GM21526 (cell line): ENCODE results near the gene WRAP73.

Experiments used
- ATAC-seq: cut with Tn5 transposase; IDR thresholded peaks from one replicate; pipeline ENCODE4 v1.9.1; 2021; ENCODE audit warnings: moderate library complexity; ENCODE audit not compliant: unreplicated experiment, low FRiP score

Gene WRAP73

GRCh38 chr1:3649342-3650247, at the start of gene WRAP73:
WRAP73 (minus strand) TSS chr1:3650103; CDS start chr1:3649999, 104 bp downstream.
- ATAC-seq, result peak; percentile 74

DNA sequence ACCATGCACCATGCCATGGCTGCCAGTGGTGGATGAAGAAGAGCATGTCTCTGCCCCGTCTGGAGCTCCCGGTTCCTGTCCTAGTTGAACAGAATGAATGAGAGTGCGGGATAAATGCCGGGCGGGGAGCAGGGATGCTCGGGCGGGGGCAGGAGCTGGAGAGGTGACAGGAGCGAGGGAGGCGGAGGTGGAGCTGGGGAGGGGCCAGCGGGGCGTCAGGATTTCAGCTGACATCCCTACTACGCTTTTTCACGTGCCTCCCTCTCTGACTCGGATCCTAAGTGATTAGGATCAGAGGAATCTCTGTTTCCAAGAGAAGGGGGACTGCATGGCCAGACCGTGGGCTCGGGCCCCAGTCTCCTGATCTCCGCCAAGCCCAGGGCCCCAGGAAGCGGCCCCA, 49.7 kb upstream of the WRAP73 start:
- ATAC-seq, result no peak

GRCh38 chr1:3698660-3699408, 48.9 kb upstream of the WRAP73 start:
- no peak for ATAC-seq

DNA sequence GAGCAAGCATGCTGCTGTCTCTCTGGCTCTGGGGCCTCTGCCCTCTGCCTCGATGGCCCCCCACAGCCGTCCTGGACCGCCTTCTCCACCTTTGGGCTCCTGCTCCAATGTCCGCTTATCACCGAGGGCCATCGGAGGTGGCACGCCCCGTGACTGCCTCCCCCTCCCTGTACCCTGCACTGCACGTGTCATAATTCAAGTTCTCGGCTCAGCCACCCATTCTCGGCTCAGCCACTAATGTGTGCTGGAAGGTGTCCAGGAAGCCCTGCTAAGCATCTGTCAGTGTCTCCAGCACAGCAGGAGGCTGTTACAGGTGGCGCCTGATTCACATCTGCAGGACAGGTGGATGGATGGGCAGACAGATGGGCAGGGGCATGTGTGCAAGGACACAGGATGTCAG, 47.9 kb upstream of the WRAP73 start:
- ATAC-seq, result no peak

GRCh38 chr1:3697104-3697503, 47.2 kb upstream of the WRAP73 start:
- ATAC-seq, result no peak

DNA sequence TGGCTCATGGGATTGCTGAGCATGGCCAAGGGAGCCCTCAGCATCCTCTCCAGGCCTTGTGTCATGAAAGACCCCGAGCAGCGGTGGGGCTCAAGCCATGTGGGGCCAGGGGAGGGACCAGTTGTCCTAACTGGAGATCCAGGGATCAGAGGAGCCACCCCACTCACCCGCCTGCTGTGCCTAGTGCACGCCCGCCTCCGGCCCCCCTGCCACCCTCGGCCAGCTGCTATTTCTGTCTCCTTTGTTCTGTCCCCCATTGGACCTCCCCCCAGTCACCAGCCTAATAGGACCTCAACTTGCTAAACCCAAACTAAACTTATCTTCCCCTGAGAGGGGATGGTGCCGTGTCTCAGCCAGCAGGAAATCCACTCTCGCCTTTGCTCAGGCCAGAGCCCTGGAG, 46.8 kb upstream of the WRAP73 start:
- no peak for ATAC-seq

DNA sequence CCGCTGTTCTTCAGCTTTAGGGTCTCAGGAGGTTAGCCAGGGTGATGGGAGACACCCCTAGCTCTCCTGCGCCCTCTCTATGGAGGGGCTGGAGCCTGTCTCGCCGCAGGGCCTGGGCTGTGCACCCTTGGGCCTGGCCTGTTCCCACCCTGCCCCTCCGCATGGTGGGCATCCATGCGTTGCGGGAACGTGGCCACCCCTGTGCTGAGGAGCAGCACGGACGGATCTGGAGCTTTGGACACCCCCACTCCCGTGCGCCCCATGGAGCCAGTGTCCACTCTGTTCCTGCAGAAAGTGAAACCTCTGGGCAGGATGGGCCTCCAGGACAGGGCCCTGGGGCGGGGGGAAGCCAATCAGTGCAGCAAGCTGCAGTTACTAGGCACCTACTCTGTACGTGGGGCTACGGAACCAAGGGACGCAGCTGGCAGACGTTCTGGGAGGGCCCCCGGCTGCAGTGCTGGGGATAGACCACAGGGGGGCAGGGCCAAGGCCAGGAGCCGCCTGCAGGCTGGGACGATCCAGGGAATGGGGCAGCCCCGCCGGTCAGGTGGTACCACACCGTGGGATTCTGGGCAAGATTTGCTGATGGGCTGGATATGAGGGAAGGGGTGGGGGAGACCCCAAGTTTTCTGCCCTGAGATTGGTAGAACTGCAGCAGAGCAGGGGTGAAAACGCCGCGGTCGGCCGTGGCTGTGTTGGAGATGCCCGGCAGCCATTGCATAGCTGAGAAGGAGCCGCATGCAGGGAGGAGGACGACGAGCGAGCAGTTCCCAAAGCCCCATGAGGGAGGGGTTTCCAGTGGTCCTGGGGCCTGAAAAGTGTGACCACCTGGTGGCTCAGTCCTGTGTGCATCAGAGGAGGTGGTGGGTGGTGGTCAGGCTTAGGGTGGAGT, 45.7 kb upstream of the WRAP73 start:
- no peak for ATAC-seq

DNA sequence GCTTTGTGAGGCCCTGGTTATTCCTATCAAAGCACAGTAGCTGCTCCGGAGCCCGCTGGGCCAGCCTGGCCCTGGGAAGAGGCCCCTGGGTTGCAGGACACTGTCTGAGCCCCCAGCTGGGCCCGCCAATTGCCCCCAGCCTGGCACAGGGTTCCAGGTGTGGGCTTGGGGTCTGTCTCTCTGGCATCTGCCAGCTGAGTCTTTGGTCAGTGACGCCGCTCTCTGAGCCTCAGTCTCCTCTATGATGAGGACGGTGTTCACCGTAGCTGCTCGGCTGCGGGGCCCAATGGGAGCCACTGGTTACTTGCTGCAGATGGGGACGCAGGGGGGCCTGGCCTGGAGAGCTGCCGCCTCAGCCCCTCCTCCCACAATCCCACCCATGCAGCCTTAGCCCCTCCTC, 43.4 kb upstream of the WRAP73 start:
- ATAC-seq, result no peak

DNA sequence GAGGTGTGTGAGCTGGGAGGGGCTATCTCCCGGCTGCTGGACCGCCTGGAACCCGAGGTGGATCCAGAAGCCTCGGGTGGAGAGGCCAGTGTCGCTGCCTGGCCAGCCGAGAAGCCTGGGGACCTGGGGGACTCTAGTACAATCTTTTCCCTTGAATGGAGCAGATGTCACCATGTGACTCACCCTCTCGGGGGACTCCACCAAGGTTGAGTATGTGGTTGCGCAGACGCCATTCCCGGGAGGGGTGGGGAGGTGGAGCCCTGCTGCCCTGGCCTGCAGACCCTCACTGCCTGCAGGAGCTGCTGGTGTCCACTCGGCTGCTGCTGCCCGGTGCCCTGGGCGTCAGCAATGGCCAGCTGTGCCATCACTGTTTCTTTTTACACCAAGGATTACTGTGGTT, 42.7 kb upstream of the WRAP73 start:
- ATAC-seq, result no peak

GRCh38 chr1:3691421-3692204, 41.7 kb upstream of the WRAP73 start:
- no peak for ATAC-seq

GRCh38 chr1:3690282-3691065, 40.6 kb upstream of the WRAP73 start:
- no peak for ATAC-seq

DNA sequence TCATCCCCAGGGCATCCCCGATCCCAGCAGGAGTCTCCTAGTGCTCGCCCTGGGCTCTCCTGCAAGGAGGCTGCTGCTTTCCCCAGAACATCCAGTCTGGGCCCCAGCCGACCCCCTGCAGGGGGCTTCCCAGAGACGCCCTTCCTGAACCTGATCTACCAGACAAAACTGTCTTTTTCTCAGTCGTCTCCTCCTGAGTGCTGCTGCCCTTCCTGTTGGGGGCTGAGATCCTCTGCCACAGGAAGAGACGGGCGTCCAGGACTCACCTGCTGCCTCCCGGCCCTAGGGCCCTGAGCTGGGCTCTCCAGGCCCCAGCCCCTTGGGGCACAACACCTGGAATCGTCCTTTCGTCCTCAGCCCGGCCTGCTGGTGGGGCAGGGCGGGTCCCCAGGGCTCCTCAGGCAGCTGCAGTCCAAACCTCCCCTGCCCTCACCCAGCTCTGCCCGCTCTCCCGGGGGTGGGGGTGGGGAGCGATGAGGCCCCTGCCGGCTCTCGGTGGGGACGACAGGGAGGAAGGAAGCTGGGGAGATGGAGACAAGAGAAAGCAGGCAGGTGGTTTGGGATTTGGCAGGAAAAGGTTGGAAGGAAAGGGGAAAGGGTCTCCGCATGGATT, 39.3 kb upstream of the WRAP73 start:
- ATAC-seq, result no peak

DNA sequence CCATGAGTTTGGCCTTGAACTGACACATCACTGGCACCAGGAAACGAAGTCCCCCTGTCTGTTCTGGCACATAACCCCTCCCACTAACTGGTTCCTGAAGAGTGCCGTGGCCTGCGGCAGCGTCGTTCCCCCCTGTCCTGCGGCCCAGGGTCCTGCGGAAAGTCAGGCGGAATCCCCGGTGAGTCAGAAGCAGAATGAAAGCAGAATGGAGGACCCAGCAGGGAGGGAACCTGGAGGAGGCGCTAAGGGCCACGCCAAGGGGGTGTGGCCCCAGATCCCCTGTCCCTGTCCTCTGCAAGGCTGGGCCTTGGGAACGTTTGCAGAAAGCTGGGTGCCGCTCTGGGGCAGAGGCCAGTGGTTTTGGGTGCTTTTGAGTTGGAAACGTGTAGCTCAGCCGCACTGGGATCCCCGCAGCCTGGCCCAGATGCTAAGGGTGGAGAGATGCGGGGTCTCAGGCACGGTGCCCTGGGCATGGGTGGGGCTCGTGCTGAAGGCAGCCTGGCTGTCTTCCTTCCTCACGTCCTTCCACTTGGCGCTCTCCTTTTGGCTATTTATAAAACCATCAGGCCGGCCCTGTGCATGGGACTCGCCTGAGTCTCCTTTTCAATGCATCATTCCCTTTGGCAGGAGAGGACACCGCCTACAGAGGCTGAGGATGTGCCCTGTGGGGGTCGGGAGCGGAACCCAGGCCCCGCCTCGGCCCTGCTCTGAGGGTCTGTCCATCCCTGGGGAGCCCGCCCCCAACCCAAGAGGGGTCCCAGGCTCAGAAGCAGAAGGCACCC, 38.6 kb upstream of the WRAP73 start:
- no peak for ATAC-seq

DNA sequence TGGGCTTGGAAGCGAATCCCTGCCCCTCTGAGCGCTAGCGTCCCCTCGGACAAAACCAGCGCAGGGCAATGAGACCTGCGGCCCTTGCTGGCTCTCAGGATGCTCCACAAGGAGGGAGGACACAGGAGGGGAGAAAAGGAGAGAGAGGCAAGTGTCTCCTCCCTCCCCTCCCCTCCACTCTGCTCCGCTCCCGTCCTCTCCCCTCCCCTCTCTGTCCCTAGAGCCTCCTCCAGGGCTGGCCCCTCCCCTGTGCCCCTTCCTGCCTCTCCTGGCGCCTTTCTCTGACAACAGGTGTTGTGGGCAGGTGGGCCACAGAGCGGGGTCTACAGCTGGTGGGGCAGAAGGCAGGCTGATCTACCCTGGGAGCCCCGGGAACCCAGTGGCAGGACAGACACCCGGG, 37.6 kb upstream of the WRAP73 start:
- ATAC-seq, result no peak

GRCh38 chr1:3685906-3686305, 36.0 kb upstream of the WRAP73 start:
- ATAC-seq, result no peak

GRCh38 chr1:3685222-3685621, 35.3 kb upstream of the WRAP73 start:
- ATAC-seq, result no peak

GRCh38 chr1:3683992-3684391, 34.1 kb upstream of the WRAP73 start:
- ATAC-seq, result no peak

DNA sequence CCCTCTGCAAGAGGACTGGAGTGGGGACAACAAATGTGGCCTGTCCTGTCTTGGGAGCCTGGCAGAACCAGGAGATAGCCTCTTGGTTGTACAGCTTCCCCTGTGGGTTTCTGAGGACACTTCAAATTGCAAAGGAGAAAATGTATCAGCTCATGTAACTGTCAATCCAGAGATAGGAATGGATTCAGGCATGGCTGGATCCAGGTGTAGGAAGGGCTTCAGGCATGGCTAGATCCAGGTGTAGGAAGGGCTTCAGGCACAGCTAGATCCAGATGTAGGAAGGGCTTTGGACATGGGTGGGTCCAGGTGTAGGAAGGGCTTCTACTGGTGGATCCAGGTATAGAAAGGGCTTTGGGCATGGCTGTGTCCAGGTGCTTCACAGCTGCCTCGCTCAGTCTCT, 33.3 kb upstream of the WRAP73 start:
- ATAC-seq, result no peak
